22Rv1 (cell line): ENCODE results near the gene PPP3CA.

ENCODE experiments used
- CTCF ChIP-seq: fragments of 450-650 bp; IDR thresholded peaks from 2 replicates; pipeline ENCODE4 v1.5.1; 2017; ENCODE audit warnings: mild to moderate bottlenecking
- ZFX ChIP-seq: fragments of 450-650 bp; IDR thresholded peaks from 2 replicates; pipeline ENCODE4 v1.6.1; 2017; ENCODE audit warnings: antibody characterized with exemption, borderline replicate concordance

GRCh38 chr4:101187841-101188240 is 159.5 kb downstream of the PPP3CA start:
- peak; percentile 19; the same call in 1 of the 2 replicates for TF ChIP-seq CTCF
- no peak for TF ChIP-seq ZFX
